ENCODE data around the gene RIN1. TPM values are rescaled to one million over a fixed set of nuclear protein-coding genes. Genes with fewer than 3 reads are reported as not detected.

Gene RIN1
- total and polyA plus RNA-seq, 2 of the 13 experiments (the other 11 are each of a cell fraction or from before 2014, with no cell fraction given) = 2.4 to 4.1 TPM

DNA sequence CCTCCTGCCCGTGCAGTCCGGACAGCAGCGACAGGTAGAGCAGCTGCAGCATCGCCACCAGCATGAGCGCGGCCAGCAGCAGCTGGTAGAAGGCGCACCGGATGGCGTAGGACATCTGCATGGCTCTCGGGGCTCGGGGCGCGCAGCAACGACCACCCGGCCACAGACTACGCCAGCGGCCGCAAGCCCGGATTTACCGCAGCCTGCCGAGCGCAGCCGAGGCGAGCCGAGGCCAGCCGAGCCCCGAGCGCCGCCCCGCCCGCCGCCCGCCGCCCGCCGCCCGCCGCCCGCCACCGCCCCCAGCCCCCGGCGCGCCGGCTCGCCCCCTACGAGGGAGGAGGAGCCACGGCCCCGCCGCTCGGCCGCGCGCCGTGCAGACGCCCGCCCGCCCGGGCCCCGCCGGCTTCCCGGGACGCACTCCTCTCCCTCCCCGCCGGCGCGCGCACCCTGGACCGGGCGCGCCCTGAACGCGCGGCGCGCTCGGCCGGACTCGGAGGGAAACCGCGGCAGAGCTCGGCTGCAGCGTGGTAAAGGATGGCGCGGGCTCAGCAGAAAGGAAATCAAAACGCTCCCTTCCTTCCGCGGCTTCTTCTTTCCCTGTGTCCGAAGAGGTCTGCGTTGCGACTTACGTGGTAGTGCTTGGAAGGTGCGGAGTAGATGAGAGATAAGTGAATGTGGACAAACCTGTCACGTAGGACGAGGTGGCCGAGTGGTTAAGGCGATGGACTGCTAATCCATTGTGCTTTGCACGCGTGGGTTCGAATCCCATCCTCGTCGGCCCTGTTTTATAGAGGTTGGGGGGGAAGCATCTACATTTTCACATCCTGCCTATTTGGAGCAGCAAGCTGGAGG, 11.4 kb upstream of the RIN1 start, which contains the start of gene B4GAT1 (continued):
- TF ChIP-seq, protein P1, sequence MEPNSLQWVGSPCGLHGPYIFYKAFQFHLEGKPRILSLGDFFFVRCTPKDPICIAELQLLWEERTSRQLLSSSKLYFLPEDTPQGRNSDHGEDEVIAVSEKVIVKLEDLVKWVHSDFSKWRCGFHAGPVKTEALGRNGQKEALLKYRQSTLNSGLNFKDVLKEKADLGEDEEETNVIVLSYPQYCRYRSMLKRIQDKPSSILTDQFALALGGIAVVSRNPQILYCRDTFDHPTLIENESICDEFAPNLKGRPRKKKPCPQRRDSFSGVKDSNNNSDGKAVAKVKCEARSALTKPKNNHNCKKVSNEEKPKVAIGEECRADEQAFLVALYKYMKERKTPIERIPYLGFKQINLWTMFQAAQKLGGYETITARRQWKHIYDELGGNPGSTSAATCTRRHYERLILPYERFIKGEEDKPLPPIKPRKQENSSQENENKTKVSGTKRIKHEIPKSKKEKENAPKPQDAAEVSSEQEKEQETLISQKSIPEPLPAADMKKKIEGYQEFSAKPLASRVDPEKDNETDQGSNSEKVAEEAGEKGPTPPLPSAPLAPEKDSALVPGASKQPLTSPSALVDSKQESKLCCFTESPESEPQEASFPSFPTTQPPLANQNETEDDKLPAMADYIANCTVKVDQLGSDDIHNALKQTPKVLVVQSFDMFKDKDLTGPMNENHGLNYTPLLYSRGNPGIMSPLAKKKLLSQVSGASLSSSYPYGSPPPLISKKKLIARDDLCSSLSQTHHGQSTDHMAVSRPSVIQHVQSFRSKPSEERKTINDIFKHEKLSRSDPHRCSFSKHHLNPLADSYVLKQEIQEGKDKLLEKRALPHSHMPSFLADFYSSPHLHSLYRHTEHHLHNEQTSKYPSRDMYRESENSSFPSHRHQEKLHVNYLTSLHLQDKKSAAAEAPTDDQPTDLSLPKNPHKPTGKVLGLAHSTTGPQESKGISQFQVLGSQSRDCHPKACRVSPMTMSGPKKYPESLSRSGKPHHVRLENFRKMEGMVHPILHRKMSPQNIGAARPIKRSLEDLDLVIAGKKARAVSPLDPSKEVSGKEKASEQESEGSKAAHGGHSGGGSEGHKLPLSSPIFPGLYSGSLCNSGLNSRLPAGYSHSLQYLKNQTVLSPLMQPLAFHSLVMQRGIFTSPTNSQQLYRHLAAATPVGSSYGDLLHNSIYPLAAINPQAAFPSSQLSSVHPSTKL (CRISPR knock-in tag; IDR thresholded peaks at IDR 0.05) = peak; percentile 58
- TF ChIP-seq ZNF160 (CRISPR knock-in tag; IDR thresholded peaks at IDR 0.05) = peak; percentile 61; the same call in 1 of the 2 replicates
- peak; percentile 80; the same call in 1 of the 2 replicates for TF ChIP-seq FOXK1 (CRISPR knock-in tag; IDR thresholded peaks at IDR 0.05; ENCODE audit: borderline replicate concordance, low read depth)
- TF ChIP-seq RFXAP (CRISPR knock-in tag; IDR thresholded peaks at IDR 0.05; ENCODE audit: borderline replicate concordance) = no peak
- 0 out of 2 replicates have a peak, but pooled peaks have one; percentile 28 for TF ChIP-seq ZNF790 (CRISPR knock-in tag; IDR thresholded peaks at IDR 0.05; ENCODE audit: borderline replicate concordance)
- no peak for TF ChIP-seq RNF2 (conservative IDR thresholded peaks at IDR 0.05; ENCODE audit: low read depth)
- TF ChIP-seq, protein P2, sequence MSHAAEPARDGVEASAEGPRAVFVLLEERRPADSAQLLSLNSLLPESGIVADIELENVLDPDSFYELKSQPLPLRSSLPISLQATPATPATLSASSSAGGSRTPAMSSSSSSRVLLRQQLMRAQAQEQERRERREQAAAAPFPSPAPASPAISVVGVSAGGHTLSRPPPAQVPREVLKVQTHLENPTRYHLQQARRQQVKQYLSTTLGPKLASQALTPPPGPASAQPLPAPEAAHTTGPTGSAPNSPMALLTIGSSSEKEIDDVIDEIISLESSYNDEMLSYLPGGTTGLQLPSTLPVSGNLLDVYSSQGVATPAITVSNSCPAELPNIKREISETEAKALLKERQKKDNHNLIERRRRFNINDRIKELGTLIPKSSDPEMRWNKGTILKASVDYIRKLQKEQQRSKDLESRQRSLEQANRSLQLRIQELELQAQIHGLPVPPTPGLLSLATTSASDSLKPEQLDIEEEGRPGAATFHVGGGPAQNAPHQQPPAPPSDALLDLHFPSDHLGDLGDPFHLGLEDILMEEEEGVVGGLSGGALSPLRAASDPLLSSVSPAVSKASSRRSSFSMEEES (CRISPR knock-in tag; IDR thresholded peaks at IDR 0.05) = peak; percentile 46; the same call in 1 of the 2 replicates
- TF ChIP-seq, protein P3, sequence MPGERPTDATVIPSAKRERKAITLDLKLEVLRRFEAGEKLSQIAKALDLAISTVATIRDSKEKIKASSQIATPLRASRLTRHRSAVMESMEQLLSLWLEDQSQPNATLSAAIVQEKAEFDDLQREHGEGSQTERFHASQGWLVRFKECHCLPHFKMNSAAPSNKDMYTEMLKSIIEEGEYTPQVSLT (CRISPR knock-in tag; IDR thresholded peaks at IDR 0.05; ENCODE audit: borderline replicate concordance, low read depth) = no peak
- peak; percentile 33 for TF ChIP-seq PHF5A (CRISPR knock-in tag; IDR thresholded peaks at IDR 0.05; ENCODE audit: low read depth, unreplicated experiment)
- TF ChIP-seq, protein P4, sequence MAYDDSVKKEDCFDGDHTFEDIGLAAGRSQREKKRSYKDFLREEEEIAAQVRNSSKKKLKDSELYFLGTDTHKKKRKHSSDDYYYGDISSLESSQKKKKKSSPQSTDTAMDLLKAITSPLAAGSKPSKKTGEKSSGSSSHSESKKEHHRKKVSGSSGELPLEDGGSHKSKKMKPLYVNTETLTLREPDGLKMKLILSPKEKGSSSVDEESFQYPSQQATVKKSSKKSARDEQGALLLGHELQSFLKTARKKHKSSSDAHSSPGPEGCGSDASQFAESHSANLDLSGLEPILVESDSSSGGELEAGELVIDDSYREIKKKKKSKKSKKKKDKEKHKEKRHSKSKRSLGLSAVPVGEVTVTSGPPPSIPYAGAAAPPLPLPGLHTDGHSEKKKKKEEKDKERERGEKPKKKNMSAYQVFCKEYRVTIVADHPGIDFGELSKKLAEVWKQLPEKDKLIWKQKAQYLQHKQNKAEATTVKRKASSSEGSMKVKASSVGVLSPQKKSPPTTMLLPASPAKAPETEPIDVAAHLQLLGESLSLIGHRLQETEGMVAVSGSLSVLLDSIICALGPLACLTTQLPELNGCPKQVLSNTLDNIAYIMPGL (CRISPR knock-in tag; IDR thresholded peaks at IDR 0.05; ENCODE audit: borderline replicate concordance in 1 of 2, low read depth in 1 of 2) = peak; percentile 95 to 97
- TF ChIP-seq TAF15 (IDR thresholded peaks at IDR 0.05; ENCODE audit: low read depth, low read length, poor library complexity, severe bottlenecking) = no peak
- TF ChIP-seq HES4 (CRISPR knock-in tag; IDR thresholded peaks at IDR 0.05; ENCODE audit: borderline replicate concordance) = no peak; the same call in 1 of the 2 replicates
- TF ChIP-seq, protein P5, sequence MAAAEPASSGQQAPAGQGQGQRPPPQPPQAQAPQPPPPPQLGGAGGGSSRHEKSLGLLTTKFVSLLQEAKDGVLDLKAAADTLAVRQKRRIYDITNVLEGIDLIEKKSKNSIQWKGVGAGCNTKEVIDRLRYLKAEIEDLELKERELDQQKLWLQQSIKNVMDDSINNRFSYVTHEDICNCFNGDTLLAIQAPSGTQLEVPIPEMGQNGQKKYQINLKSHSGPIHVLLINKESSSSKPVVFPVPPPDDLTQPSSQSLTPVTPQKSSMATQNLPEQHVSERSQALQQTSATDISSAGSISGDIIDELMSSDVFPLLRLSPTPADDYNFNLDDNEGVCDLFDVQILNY (CRISPR knock-in tag; conservative IDR thresholded peaks at IDR 0.05) = no peak
- 0 out of 2 replicates have a peak, but pooled peaks have one; percentile 32 for TF ChIP-seq SIX4 (CRISPR knock-in tag; IDR thresholded peaks at IDR 0.05)
- peak; percentile 29; the same call in 1 of the 2 replicates for TF ChIP-seq CHCHD3 (CRISPR knock-in tag; IDR thresholded peaks at IDR 0.05)
- TF ChIP-seq, protein P6, sequence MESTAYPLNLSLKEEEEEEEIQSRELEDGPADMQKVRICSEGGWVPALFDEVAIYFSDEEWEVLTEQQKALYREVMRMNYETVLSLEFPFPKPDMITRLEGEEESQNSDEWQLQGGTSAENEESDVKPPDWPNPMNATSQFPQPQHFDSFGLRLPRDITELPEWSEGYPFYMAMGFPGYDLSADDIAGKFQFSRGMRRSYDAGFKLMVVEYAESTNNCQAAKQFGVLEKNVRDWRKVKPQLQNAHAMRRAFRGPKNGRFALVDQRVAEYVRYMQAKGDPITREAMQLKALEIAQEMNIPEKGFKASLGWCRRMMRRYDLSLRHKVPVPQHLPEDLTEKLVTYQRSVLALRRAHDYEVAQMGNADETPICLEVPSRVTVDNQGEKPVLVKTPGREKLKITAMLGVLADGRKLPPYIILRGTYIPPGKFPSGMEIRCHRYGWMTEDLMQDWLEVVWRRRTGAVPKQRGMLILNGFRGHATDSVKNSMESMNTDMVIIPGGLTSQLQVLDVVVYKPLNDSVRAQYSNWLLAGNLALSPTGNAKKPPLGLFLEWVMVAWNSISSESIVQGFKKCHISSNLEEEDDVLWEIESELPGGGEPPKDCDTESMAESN (CRISPR knock-in tag; conservative IDR thresholded peaks at IDR 0.05) = peak; percentile 74; the same call in 1 of the 2 replicates

Data from HepG2 (cell line).